Subcutaneous adipose tissue (tissue), 4 donors: ENCODE results near the gene MEOX2. TPM values are rescaled to one million over a fixed set of nuclear protein-coding genes. Genes with fewer than 3 reads are reported as not detected.

Experiments
- total RNA-seq, 4 donors: library from RNA; depleted of rRNA; stranded (reverse); fragments of >200 nt; gene quantifications; one replicate each; pipeline ENCODE4 v1.1.0, GENCODE V29; 2016
- TF ChIP-seq, protein P1 (sequence below): fragments of 450-650 bp; IDR thresholded peaks from one replicate; pipeline ENCODE4 v1.5.1; 2016; ENCODE audit warnings: low read depth, mild to moderate bottlenecking, control low read depth, antibody characterized with exemption, moderate library complexity

MEOX2 gene
- 10 to 100 TPM; 10.7 to 38.6 (median 23.1) TPM for total RNA-seq

DNA sequence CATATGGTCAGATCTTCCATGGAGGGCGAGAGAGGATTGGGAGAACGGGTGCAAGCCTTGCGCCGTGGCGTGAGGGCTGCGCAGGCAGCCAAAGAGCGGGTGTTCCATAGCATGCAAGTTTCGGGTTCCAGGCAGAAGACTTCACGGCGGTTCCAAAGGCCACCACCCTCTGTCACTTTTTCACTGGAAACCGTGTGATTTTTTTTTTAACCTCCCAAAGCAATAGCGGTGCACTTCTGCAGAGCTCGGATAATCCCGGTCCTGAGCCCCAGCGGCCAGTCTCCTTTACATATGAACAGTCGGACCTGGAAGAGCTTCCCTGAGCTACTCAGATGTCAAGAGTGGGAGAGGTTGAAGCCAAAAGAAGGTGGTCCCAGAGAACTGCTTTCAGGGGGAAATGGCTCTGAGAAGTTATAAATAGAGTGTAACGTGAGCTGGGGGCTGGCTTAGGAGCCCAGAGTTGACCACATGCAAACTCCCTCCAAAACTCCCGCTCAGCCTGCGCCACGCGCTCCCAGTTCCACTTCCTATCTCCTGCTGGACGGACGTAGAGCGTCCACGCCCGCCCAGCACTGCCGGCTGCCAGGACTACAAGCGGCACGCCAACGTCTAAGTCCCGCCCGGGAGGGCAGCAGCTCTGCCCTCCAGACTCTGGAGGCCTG is at the start of gene MEOX2:
TSS of gene MEOX2 (minus strand) at position 389 of the 662 bp plus-strand sequence. CDS start at position 108, 281 bp downstream.
- TF ChIP-seq, protein P1, sequence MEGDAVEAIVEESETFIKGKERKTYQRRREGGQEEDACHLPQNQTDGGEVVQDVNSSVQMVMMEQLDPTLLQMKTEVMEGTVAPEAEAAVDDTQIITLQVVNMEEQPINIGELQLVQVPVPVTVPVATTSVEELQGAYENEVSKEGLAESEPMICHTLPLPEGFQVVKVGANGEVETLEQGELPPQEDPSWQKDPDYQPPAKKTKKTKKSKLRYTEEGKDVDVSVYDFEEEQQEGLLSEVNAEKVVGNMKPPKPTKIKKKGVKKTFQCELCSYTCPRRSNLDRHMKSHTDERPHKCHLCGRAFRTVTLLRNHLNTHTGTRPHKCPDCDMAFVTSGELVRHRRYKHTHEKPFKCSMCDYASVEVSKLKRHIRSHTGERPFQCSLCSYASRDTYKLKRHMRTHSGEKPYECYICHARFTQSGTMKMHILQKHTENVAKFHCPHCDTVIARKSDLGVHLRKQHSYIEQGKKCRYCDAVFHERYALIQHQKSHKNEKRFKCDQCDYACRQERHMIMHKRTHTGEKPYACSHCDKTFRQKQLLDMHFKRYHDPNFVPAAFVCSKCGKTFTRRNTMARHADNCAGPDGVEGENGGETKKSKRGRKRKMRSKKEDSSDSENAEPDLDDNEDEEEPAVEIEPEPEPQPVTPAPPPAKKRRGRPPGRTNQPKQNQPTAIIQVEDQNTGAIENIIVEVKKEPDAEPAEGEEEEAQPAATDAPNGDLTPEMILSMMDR = no peak

DNA sequence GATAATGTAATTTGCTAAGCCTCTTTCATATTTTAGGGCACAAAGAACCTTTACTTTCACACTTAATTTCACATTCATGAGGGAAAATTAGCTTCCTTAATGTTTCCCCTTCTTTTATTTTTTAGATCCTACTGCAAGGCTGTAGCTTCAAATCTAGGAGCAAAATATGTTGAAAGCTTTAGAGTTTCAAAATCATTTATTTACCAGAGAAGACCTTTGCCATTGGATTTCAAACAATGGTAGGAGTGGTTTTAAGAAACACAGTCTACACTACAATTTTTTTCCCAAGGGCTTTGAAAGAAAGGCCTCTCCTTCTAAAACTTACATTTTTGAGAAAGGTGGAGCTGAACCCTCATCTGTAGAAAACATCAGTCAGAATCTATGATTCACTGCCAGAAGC is 43.3 kb upstream of the MEOX2 start:
- TF ChIP-seq, protein P1 = no peak

DNA sequence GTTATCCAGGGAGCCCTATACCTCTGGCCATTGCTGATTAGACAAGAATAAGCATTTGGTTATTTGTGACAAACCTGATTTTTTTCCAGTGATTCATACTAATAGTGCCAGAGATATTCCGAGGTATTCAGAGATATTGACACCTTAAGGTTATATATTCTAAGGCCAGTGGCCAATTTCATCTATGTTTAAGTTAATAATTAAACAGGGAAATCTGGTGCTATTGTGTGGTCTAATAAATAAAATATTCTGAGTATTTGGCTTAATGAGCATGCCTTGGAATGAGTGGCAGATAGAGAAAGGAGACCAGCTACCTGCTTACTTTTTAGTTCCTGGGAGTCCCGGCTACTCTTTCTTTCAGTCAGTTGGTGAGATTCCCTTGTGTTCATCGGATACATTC is 38.6 kb upstream of the MEOX2 start:
- TF ChIP-seq, protein P1 = no peak

DNA sequence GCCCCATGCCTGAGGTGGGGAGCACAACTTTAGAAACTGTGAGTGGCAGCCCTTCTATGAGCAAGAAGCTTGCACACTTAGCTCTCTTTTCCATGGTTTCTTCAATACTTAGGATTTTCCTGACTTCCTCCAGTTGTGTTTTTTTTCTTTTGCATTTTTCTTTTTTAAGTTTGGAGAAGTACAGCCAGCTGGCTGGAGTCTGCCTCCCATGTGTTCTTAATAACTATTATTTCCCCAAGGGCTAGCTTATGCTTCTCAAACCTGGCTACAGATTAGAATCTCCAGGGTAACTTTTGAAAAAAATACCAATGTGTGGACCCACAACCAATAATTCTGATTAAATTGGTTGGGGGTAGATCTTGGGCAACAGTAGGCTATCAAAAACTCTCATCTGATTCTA is 37.4 kb upstream of the MEOX2 start:
- TF ChIP-seq, protein P1 = no peak

DNA sequence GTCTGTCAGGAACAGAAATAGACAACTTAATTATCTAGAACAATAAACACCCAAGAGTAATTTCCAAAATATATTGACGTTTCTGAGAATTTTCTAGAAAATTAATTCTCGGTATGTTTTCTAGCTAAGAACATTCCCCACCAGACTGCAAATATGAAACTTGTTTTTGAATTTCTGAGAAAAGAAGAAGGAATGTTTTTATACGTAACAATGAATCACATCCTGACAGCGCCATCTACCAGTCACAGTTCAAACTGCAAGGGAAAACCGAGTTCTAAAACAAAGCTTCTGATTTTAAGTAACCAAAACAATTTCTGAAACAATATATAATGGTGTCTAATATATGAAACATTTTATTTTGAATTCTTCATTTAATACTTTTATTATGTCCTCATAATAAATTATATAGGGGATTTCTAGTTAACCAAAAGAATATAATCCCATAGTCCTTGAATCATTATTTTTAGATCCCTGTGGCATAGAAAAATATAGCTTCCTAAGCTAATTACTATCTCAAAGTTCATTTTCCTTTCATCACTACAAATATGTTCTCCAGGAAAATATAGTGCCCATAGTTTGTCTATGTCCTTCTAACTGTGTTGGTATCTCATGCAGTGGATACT is 34.5 kb upstream of the MEOX2 start:
- TF ChIP-seq, protein P1 = no peak

DNA sequence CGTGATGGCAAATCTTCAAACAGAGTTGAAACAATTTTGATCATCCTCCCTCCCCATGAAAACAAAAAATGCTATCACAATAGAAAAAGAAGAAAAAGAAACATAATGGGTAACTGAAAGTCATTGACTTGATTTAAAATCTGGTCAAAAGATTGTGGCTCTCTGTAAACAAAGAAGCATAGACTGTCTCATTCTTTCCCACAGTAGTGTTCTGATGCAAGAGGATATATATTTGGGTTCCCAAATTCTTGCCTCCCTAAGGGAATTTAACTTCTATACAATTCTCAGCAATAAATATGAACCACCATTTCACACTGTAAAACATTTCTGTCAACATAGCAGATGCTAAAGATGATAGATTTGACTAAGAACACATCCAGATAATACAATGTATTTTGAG is 32.8 kb upstream of the MEOX2 start:
- TF ChIP-seq, protein P1 = no peak

DNA sequence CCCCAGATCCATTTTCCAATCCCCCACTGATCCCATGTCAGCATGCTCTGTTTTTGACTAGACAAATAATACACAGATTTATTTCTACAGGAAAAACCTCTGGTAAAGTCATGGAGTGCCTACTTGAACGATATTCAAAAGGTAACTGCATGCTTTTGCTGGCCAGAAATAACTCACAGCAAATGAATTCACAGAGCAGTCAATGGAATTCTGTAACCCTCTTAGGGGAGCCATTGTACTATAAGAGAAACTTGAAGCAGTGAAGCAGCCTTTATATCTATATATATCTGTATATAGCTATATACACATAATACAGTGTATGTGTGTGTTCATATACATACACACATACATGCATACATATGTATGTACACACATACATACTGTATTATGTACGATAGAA is 29.0 kb upstream of the MEOX2 start:
- TF ChIP-seq, protein P1 = no peak
